GM06990 (cell line): Measurements from ENCODE around the gene MYBPH.
A peak's percentile ranks its signal among the peaks of the same experiment; 100 is the strongest.

ENCODE experiments used
- DNase-seq: peaks from one replicate; pipeline ENCODE4 v3.0.0-alpha.2; 2011; ENCODE audit not compliant: insufficient read length; ENCODE audit errors: extremely low read depth
- H3K27me3 ChIP-seq: replicated peaks from 2 replicates; pipeline ENCODE4 v1.6.0; 2011; ENCODE audit warnings: low read length; ENCODE audit not compliant: control insufficient read depth, insufficient read depth
- H3K36me3 ChIP-seq: 2 replicates; pipeline ENCODE4 v1.5.1; 2011; ENCODE audit warnings: low read length; ENCODE audit not compliant: control insufficient read depth, insufficient read depth
- H3K4me3 ChIP-seq: replicated peaks from 2 replicates; pipeline ENCODE4 v1.5.1; 2011; ENCODE audit warnings: low read depth, mild to moderate bottlenecking, control low read depth, low read length
- CTCF ChIP-seq: IDR thresholded peaks from 2 replicates; pipeline ENCODE4 v1.5.1; 2011; ENCODE audit warnings: low read length, control low read depth, mild to moderate bottlenecking, inconsistent platforms; ENCODE audit not compliant: insufficient read depth, poor library complexity, severe bottlenecking

The MYBPH gene

GRCh38 chr1:203175827-203176241 is 208 bp upstream of the MYBPH start:
- H3K27me3 ChIP-seq = no peaks in the 10 kb centered on the region; the same call in 1 of the 2 replicates
- DNase-seq = no peak
- no peak for TF ChIP-seq CTCF

GRCh38 chr1:203174324-203174985 is 1.2 kb downstream of the MYBPH start:
- Histone ChIP-seq H3K36me3 (no peaks in the 10 kb centered on the region), H3K27me3 (no peaks in the 10 kb centered on the region; the same call in 1 of the 2 replicates), H3K4me3 (no peak overlapping the region)
- TF ChIP-seq CTCF = no peak
- DNase-seq = no peak

More at GRCh38 chr1:203175827-203176241, 208 bp upstream of the MYBPH start:
- Histone ChIP-seq H3K36me3 (no peaks in the 10 kb centered on the region), H3K4me3 (no peak overlapping the region)

GRCh38 chr1:203173566-203173965 is 2.1 kb downstream of the MYBPH start:
- no peaks in the 10 kb centered on the region; the same call in 1 of the 2 replicates for H3K27me3 ChIP-seq
- H3K4me3 ChIP-seq = no peak overlapping the region
- H3K36me3 ChIP-seq = no peaks in the 10 kb centered on the region
- peak; percentile 54 for DNase-seq
- no peak for TF ChIP-seq CTCF

- Histone ChIP-seq H3K27me3 (no peaks in the 10 kb centered on the region; the same call in 1 of the 2 replicates), H3K36me3 (no peaks in the 10 kb centered on the region), H3K4me3 (no peak overlapping the region)
- no peak for DNase-seq
- no peak for TF ChIP-seq CTCF
These were observed 2.5 kb downstream of the MYBPH start for GRCh38 chr1:203173011-203173555.

- no peaks in the 10 kb centered on the region for H3K36me3 ChIP-seq
- H3K27me3 ChIP-seq = no peaks in the 10 kb centered on the region; the same call in 1 of the 2 replicates
- peak; percentile 98 for TF ChIP-seq CTCF
- DNase-seq = no peak
- H3K4me3 ChIP-seq = no peak overlapping the region
These were observed 3.2 kb downstream of the MYBPH start for GRCh38 chr1:203172184-203173010.
